ENCODE results near the gene CDK8.
"Not testable (repeated sequence)": the region's sequence is repeated elsewhere in the genome, so short reads cannot be mapped to it uniquely, and the experiment has no call there.

CDK8 gene

DNA sequence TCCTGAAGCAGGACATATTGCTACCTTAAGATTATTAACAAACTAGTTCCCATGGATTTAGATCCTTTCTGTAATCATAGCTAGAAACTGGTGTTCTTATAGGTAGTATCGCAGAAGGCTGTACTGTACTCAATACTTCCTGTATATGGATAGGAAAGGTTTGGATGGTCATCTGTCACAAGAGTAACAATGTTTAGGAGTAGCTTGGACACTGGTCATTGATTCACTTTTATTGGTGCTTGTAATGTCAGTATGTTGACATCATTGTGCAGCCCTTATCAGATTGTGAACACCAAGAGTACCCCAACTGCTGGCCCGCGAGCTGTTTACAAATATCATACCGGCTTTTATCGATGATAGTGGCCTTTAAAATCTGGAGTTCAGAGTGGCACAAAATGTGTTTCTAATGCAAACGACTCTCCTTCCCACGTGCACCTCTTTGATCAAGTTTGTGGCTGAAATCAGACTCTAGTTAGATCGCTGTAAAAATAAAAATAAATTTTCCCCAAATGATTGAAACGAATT, 605 bp upstream of the CDK8 start:
- DNase-seq: no peak

DNA sequence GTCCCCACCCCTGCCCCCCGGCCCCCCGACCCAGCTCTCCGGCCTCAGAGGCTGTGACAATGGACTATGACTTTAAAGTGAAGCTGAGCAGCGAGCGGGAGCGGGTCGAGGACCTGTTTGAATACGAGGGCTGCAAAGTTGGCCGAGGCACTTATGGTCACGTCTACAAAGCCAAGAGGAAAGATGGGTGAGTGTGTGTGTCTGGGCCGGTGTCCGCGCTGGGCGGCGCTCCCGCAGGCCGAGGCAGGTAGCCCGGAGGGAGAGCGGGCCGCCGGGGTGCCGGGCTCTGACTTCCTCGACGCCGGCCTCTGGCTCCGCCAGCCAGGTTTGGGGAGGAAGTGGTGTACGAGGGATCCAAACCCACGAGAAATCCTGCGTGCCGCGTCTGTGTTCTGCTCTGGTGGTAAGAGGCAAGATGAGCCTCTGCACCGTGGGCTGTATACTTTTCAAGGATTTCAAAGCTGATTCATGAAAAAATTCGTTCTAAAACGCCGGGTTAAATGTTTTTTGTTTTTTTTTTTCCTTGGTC, 718 bp downstream of the CDK8 start:
- peak; percentile 55 to 82 (median 70) for DNase-seq

DNA sequence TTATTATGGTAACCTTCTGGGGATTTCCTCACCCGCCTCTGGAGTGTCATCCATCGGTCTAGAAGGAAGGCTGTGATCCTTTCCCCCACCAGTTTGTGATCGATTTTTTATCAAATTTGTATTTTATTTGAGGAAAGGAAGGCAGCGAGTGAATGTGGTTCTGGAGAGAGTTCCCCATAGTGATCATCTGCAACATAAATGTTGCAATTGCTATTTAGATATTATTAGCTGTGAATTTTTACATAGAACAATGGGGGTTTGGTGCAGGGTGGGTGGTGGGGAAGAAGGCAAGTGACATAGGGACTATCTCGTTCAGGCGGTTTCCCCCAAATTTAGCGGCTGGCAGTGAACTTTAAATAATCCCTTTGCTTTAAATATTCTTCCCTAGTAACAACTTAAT, 1.2 kb downstream of the CDK8 start:
- DNase-seq: no peak

DNA sequence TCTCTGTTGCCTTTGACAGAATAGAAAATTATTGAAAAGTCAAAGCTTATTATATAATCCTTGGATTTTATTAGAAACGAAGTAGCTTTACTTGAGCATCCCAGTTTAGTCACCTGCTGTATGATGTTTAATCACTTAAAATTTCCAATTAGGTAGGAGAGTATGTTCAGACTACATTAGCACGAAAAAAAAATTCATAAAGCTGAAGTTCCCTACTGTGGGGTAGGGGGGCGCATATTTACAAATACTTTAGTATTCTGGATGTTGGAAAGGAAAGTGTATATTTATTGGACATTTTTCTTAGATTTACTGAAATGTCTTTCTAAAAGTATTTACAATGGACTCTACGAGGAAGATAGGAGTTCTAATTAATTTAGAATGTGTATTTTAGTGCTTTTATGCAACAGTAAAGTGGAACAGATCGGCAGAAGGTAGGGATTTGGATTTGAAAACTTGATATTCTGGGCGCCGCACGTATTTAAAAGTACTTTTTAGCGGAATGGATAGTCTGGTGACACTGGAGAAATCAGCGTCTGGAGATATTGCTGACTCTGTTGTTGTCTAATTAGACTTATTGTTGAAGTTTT, 1.9 kb downstream of the CDK8 start:
- DNase-seq: peak in 3 of 4 experiments; percentile 4 to 13 (median 6)

DNA sequence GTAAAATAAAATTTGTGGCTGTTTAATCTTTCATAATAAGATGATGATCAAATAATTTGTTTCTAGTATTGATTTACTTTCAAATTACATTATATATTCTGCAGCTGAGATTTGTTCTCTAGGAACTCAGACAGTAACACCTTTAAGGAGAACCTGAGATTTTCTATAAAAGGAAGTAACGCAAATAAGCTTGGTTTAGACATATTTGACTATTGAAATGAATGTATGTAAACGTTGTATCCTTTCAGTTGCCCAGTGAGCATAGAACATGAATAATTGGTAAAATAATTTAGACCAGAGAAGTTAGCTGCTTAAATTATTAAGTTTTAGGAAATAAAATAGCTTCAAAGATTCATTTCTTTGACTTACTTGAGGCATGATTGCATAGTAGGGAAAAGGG, 3.1 kb downstream of the CDK8 start:
- no peak for DNase-seq

DNA sequence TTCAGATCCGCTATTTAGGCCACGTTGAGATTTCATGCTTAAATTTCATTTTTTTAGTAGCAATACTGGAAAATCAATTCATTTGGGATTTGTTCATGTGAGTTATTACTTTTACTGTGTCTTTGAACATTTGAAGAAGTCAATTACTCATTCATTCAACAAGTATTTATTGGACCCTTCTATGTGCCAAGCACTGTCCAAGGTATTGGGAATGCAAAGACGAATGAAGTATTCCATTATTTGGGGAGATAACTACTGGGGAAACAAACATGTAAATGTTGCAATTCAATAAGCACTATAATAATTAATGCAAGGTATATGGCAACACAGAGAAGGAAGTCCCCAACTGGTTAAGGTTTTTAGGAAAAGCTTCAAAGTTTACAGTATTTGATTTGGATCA, 5.7 kb downstream of the CDK8 start:
- no peak for DNase-seq

DNA sequence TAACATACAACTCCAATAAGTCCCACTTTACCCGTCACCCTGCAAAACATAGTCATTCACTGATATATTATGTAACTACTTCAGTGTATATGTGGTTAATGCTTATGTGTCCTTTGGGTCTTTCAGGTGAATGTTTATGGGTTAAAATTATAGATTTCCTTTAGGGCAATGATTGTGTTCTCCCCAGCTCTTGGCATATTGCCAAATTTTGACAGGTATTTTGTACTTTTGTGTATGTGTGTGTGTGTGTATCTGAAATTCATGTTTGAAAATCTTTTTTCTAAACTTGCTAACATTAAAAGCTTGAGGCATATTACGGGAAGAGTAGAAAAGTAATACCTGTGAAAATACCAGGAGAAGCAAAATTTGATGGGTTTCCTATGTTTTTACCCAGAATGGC, 8.2 kb downstream of the CDK8 start:
- DNase-seq: no peak

DNA sequence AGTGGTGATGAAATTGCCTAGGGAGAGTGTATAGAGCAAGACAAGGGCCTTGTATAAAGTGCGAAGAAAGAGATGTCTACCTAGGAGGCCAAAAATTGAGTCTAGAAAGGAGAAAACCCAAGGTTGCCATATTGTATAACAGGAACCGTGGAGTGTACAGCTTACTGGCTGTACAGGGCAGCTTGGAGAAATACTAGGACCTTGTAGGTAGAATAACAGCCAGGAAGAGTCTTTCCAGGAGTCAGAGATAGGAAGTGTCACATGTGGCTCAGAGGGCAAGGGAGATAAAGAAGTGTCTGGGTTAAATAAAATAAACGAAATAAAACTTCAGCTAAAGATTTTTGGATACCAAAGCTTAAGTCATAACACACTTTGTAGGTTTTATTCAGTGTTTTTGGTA, 12.4 kb downstream of the CDK8 start:
- no peak for DNase-seq

DNA sequence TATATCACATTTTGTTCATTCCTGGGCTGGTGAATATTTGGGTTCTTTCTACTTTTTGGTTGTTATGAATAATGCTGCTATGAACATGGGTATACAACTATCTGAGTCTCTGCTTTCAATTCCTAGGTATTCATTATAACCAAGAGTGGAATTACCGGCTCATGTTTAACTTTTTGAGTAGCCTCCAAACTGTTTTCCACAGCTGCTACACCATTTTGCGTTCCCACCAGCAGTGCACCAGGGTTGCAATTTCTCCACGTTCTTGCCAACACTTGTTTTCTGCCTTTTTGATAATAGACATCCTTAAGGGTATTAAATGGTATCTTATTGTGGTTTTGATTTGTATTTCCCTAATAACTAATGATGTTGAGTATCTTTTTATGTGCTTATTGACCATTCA, 16.8 kb downstream of the CDK8 start:
- no peak for DNase-seq

DNA sequence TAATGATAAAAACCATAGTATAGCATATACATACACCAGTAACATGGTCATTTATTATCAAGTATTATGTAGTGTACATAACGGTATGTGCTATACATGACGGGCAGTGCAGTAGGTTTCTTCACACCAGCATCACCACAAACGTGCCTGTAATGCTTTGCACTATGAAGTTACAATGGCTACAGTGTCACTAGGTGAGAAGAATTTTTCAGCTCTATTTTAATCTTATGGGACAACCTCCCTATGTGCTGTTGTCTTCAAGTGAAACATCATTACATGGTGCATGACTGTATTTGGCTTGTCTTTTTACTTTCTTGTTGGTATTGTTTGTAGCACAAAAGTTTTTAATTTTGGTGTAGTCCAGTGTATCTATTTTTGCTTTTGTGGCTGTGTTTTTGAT, 18.7 kb downstream of the CDK8 start:
- DNase-seq: no peak

DNA sequence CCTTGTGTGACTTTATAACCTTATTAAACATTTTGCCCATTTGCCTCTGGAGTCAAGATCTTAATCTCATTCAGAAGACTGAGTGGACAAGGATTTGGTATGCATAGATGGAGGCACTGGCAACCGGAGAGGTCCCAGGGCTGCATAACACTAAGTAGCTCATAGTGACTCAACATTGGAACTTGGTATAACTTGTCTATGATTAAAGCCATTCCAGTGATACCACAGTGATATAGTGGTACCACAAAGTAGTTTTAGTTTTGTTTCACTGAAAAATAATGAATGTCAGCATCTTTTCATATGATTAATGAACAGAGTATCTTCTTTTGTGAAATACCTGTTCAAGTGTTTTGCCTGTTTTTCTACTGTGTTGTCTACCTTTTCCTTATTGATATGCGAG, 26.4 kb downstream of the CDK8 start:
- DNase-seq: no peak

DNA sequence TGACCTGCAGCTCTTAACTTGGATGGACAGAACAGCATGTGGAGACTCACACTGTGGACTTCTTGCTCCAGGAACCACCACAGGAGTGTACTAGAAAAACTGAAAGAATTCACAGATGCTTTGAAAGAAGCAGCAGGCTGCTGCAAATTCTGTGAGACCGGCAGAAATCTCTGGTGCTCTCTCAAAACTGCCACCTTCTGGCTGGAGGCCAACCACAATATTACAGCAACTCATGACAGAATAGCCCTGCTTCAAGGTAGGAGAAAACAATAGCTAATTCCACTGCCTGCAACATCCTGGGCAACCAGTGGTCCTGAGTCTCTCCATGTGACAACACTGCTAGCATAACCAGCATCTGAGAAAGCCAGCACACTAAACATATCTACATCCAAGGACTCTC, 26.9 kb downstream of the CDK8 start:
- DNase-seq: no peak

DNA sequence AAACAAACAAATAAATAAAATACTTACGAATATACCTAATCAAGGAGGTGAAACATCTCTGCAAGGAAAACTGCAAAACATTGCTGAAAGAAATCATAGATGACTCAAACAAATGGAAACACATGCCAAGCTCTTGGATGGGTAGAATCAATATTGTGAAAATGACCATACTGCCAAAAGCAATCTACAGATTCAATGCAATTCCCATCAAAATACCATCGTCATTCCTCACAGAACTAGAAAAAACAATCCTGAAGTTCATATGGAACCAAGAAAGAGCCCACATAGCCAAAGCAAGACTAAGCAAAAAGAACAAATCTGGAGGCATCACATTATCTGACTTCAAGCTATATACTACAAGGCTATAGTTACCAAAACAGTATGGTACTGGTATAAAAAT, 32.0 kb downstream of the CDK8 start:
- DNase-seq: not testable (repeated sequence)

DNA sequence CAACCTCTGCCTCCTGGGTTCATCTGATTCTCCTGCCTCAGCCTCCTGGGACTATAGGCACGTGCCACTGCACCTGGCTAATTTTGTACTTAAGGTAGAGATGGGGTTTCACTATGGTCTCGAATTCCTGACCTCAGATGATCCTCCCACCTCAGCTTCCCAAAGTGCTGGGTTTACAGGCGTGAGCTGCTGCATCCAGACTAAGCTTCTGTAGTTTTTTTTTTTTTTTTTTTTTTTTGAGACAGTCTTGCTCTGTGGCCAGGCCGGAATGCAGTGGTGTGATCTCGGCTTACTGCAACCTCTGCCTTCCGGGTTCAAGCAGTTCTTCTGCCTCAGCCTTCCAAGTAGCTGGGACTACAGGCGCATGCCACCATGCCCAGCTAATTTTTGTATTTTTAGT, 34.9 kb downstream of the CDK8 start:
- not testable (repeated sequence) for DNase-seq

DNA sequence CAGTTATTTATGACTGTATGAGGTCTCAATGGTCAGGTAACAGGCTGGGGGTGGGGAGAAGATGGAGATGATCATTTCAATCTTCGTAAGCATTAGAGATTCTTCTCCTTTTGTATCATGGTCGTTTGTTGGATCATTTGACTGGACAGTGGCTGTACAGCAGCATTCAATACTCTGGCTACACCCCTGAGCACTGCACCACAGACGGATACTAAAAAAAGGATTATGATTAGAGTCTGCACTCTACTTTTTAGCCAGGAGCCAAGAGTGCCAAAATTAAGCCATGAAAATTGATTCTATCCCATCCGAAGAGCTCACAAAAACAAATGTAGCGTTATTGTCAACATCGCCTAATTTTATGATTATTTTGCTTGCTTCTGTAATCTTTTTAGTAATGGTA, 41.9 kb downstream of the CDK8 start:
- DNase-seq: no peak

DNA sequence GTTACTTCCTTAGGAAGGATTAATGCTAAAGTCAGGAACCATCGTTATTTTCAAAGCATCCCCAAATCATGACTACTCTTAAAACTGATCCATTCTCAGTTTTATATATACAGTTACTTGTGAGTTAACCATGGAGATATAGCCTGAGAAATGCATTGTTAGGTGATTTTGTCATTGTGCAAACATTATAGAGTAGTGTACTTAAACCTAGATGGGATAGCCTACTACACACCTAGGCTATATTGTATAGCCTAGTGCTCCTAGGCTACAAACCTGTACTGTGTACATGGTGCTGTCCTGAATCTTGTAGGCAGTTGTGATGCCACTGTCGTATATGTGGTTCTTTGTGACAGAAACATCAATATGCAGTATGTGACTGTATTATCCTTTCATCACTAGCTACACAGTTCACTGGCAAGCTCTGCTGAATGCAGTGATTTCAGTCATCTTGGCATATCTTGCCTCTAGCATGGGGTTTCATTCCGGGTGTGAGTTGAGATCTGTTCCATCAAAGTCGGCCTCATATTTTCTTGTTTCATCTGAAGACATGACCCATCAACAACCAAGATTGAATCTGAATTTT, 45.3 kb downstream of the CDK8 start:
- DNase-seq: no peak

DNA sequence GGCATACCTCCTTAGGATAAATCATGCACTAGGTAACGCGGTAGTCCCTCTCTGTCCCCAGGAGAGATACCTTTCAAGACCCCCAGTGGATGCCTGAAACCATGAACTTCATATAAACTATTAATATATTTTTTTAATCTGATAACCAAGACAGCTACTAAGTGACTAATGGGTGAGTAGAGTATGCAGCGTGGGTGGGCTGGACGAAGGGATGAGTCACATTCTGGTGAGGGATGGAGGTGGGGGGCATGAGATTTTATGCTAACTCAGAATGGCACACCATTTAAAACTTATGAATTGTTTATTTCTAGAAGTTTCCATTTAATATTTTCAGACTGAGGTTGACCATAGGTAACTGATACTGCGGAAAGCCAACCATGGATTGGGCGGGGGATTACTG, 46.2 kb downstream of the CDK8 start:
- peak; percentile 4 to 23 (median 18) for DNase-seq

DNA sequence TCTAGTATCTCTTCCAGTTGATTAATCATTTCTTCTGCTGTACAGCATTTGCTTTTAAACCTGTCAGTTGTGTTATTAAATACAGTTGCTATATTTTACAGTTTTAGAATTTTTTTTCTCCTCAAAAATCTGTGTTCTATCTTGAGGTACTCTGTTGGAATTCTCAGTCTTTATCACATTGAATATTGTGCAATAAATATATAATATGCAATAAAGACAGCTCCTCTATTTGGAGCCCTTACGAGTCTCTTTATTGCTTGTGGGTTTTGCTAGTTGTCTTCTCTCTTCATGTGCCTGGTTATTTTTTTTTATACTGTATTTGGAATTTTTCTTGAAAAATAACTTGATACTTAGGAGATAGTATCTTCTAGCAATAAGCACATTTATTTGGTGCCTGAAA, 51.7 kb downstream of the CDK8 start:
- no peak for DNase-seq

DNA sequence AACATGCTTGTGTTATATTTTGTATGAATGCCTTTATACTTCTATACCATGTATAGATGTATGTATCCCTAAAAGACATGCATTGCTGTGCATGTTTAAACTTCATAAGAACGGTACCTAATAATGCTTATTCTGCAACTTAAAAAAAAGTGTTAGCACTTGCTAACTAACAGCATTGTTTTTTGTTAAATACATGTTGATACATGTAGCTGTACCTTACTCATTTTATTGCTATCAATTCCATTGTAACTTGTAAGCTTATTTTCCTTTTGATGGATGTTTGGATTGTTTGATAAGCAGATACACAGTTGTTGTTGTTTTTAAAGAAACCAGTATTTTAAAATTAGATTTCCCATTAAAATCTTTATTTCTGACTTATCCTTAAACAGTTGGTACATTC, 53.8 kb downstream of the CDK8 start:
- no peak for DNase-seq

DNA sequence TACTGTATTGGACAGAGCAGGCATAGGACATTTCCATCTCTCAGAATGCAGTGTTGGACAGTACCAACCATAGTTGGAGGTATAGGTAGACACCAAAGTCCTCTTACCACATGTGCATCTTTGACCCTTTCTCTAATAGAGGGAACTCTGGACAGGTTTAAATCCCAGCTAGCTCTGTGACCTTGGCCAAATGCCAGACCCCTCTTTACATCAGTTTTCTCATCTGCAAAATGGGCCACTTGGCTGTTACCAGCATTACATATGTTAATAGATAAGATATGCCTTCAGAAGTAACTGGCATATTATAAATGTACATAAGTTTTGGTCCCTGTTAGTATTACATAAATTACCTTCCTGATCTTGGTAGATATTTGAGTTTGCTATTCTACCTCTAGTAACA, 54.3 kb downstream of the CDK8 start:
- no peak for DNase-seq

DNA sequence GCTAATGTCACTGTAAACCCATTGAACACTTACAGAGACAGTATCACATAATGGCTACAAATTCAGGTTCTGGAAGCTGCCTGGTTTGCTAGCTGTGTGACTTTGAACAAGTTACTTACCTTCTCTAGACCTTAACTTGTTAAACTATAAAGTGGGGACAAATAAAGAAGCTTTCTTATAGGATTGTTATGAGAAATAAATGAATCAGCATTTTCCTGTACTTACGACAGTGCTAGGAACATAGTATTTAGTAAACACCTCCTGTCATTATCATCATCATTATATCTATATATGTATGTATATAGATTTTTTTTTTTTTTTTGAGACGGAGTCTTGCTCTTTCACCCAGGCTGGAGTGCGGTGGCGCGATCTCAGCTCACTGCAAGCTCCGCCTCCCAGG, 54.9 kb downstream of the CDK8 start:
- DNase-seq: no peak

DNA sequence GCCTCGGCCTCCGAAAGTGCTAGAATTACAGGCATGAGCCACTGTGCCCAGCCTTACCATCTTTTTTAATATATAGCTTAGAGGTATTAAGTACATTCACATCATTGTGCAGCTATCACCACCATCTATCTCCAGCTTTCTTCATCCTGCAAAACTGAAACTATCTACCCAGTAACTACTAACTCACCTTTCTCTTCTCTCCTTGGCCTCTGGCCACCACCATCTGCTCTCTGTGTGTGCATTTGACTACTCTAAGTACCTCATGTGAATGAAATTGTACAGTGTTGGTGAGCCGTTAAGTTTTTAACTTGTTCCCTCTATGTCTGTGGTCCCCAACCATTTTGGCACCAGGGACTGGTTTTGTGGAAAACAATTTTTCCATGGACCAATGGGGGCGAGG, 56.1 kb downstream of the CDK8 start:
- no peak for DNase-seq

DNA sequence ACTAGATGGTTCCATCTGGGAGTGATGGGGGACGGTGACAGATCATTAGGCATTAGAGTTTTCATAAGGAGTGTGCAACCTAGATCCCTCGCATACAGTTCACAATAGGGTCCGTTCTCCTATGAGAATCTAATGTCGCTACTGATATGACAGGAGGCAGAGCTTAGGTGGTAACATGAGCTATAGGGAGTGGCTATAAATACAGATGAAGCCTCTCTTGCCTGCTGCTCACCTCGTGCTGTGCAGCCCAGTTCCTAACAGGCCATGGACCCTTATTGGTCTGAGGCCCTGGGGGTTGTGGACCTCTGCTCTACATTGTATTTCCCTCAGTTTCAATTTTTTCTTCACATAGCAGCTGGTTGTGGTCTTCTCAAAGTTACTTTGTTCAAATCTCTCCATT, 56.5 kb downstream of the CDK8 start:
- no peak for DNase-seq

DNA sequence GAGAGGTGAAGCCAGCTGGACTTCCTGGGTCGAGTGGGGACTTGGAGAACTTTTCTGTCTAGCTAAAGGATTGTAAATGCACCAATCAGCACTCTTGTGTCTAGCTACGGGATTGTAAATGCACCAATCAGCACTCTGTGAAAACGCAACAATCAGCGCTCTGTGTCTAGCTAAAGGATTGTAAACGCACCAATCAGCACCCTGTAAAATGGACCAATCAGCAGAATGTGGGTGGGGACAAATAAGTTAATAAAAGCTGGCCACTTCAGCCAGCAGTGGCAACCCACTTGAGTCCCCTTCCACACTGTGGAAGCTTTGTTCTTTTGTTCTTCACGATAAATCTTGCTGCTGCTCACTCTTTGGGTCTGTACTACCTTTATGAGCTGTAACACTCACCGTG, 58.1 kb downstream of the CDK8 start:
- DNase-seq: not testable (repeated sequence)

DNA sequence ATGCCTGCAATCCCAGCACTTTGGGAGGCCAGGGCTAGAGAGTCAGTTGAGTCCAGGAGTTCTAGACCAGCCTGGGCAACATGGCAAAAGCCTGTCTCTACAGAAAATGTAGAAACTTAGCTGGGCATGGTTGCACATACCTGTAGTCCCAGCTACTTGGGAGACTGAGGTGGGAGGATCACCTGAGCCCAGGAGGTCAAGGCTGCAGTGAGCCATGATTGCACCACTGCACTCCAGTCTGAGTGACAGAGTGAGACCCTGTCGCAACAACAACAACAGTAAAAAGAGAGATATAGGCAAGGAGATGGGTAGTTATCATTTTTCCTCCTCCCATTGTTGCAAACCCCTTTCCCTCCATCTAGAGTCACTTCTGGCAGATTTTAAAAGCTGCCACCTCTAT, 62.2 kb downstream of the CDK8 start:
- not testable (repeated sequence) for DNase-seq

All from suppressor macrophage (primary cell).